HepG2 (cell line): ENCODE measurements around the gene CDK1. TPM values are rescaled to one million over a fixed set of nuclear protein-coding genes. Genes with fewer than 3 reads are reported as not detected.

ENCODE experiments used
- DNMT1 ChIP-seq: sonication (generic); formaldehyde crosslinking; IDR thresholded peaks from 2 replicates; pipeline ENCODE4 v1.5.1; 2020; ENCODE audit warnings: mild to moderate bottlenecking, missing genetic modification reagents
- ELF3 ChIP-seq: IDR thresholded peaks from 2 replicates; pipeline ENCODE4 v1.6.1; 2016; ENCODE audit warnings: missing genetic modification reagents, missing compliant biosample characterization
- ESRRA ChIP-seq: sonication (generic); formaldehyde crosslinking; IDR thresholded peaks from 2 replicates; pipeline ENCODE4 v1.5.1; 2020; ENCODE audit warnings: mild to moderate bottlenecking, low read depth, missing genetic modification reagents
- MAZ ChIP-seq, 2 experiments: sonication (generic) in 1 of 2; formaldehyde crosslinking in 1 of 2; IDR thresholded peaks; 2 replicates each; pipeline versions ENCODE4 v1.5.0 to v1.6.1; 2012 to 2020; ENCODE audit warnings: low read depth in 2 of 2, mild to moderate bottlenecking in 2 of 2, borderline replicate concordance in 1 of 2, improper control_type of control experiment in 1 of 2, low read length in 1 of 2, missing genetic modification reagents in 1 of 2, moderate library complexity in 1 of 2
- MTA1 ChIP-seq: sonication (generic); formaldehyde crosslinking; IDR thresholded peaks from 2 replicates; pipeline ENCODE4 v1.4.0; 2020; ENCODE audit warnings: missing genetic modification reagents, mild to moderate bottlenecking, borderline replicate concordance
- MTF1 ChIP-seq: sonication (generic); formaldehyde crosslinking; IDR thresholded peaks from 2 replicates; pipeline ENCODE4 v1.5.0; 2020; ENCODE audit warnings: missing genetic modification reagents
- ONECUT2 ChIP-seq: sonication (generic); formaldehyde crosslinking; IDR thresholded peaks from 2 replicates; pipeline ENCODE4 v1.4.0; 2020; ENCODE audit warnings: missing genetic modification reagents
- POLR2AphosphoS5 ChIP-seq: IDR thresholded peaks from 2 replicates; pipeline ENCODE4 v1.6.1; 2012; ENCODE audit warnings: low read depth, low read length
- RBFOX2 ChIP-seq: fragments of 200-400 bp; formaldehyde crosslinking; IDR thresholded peaks from 2 replicates; pipeline ENCODE4 v1.6.1; 2017; ENCODE audit warnings: low read depth, mild to moderate bottlenecking, low read length
- SIN3A ChIP-seq: IDR thresholded peaks from 2 replicates; pipeline ENCODE4 v1.6.1; 2011; ENCODE audit warnings: low read depth, mild to moderate bottlenecking, control low read depth, low read length, borderline replicate concordance
- SIX1 ChIP-seq: sonication (generic); formaldehyde crosslinking; IDR thresholded peaks from 2 replicates; pipeline ENCODE4 v1.4.0; 2020; ENCODE audit warnings: missing genetic modification reagents, borderline replicate concordance
- SMARCC2 ChIP-seq: fragments of 450-650 bp; IDR thresholded peaks from 2 replicates; pipeline ENCODE4 v1.6.1; 2017; ENCODE audit warnings: antibody characterized with exemption, mild to moderate bottlenecking
- ZNF136 ChIP-seq: sonication (generic); formaldehyde crosslinking; IDR thresholded peaks from 2 replicates; pipeline ENCODE4 v1.8.1; 2022; ENCODE audit warnings: low read depth, mild to moderate bottlenecking, moderate library complexity, missing genetic modification reagents
- ZNF496 ChIP-seq: sonication (generic); formaldehyde crosslinking; IDR thresholded peaks from 2 replicates; pipeline ENCODE4 v1.8.1; 2023; ENCODE audit warnings: mild to moderate bottlenecking, moderate library complexity, missing genetic modification reagents; ENCODE audit not compliant: insufficient replicate concordance
- ZNF652 ChIP-seq: IDR thresholded peaks from 2 replicates; pipeline ENCODE4 v1.6.1; 2016; ENCODE audit warnings: low read depth, borderline replicate concordance
- ZNF777 ChIP-seq: sonication (generic); formaldehyde crosslinking; IDR thresholded peaks from 2 replicates; pipeline ENCODE4 v1.4.0; 2020; ENCODE audit warnings: missing genetic modification reagents
- polyA plus RNA-seq, 8 experiments: library from polyadenylated mRNA; depleted of rRNA in 3 of 8; stranded (reverse) in 7 of 8; unstranded in 1 of 8; fragments of >200 nt; fragmentation: Illumina TruSeq in 4 of 8; extraction: Trizol in 4 of 8; gene quantifications; 2 replicates each; pipeline versions ENCODE4 v1.2.1 to v1.2.3, GENCODE V29; 2011 to 2016; ENCODE audit warnings: low read depth in 4 of 8, missing spikeins in 1 of 8, mixed read lengths in 1 of 8; ENCODE audit not compliant: insufficient read depth in 1 of 8
- total RNA-seq, 5 experiments: library from RNA; depleted of rRNA; stranded (reverse); fragments of >200 nt; fragmentation: Illumina TruSeq; extraction: Trizol; gene quantifications; 2 replicates each; pipeline ENCODE4 v1.2.3, GENCODE V29; 2016; ENCODE audit warnings: low read depth in 1 of 5
- TF ChIP-seq, protein P1 (sequence below): sonication (generic); formaldehyde crosslinking; IDR thresholded peaks from 2 replicates; pipeline ENCODE4 v1.5.1; 2020; ENCODE audit warnings: missing genetic modification reagents, mild to moderate bottlenecking, borderline replicate concordance
- TF ChIP-seq, protein P2 (sequence below): sonication (generic); formaldehyde crosslinking; IDR thresholded peaks from 2 replicates; pipeline ENCODE4 v1.5.0; 2020; ENCODE audit warnings: mild to moderate bottlenecking, missing genetic modification reagents, borderline replicate concordance
- TF ChIP-seq, protein P3 (sequence below): IDR thresholded peaks from 2 replicates; pipeline ENCODE4 v1.6.1; 2016; ENCODE audit warnings: low read depth, borderline replicate concordance

CDK1 gene
- total and polyA plus RNA-seq, 2 of the 13 experiments (the other 11 are each of a cell fraction or from before 2014, with no cell fraction given): 42.6 to 132 TPM

DNA sequence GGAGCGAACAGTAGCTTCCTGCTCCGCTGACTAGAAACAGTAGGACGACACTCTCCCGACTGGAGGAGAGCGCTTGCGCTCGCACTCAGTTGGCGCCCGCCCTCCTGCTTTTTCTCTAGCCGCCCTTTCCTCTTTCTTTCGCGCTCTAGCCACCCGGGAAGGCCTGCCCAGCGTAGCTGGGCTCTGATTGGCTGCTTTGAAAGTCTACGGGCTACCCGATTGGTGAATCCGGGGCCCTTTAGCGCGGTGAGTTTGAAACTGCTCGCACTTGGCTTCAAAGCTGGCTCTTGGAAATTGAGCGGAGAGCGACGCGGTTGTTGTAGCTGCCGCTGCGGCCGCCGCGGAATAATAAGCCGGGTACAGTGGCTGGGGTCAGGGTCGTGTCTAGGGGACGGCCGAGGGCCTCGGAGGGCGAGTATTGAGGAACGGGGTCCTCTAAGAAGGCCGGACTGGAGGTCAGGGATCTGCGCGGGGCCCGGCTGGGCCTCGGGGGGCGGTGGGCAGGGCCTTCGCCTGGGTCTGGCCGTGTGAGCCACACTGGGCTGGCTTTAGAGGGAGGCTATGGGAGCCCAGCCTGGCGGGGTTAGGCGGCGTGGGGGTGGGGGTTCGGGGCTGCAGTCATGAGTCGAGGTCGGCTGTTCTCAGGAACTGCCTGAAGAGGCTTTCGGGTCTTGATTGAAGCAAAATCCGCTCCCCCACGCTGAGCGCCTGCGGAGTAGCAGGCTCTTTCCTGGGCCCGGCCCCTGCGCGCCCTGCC is at the start of gene CDK1 (continued):
- TF ChIP-seq ZNF777 (CRISPR knock-in tag) (0 out of 2 replicates have a peak, but pooled peaks have one; percentile 14), MAZ (IDR thresholded peaks at IDR 0.05; ENCODE audit: borderline replicate concordance, low read depth, low read length) (no peak), MAZ (CRISPR knock-in tag; IDR thresholded peaks at IDR 0.05; ENCODE audit: low read depth) (0 out of 2 replicates have a peak, but pooled peaks have one; percentile 30), SIX1 (no peak), ELF3 (CRISPR knock-in tag) (peak; percentile 76), SMARCC2 (no peak), DNMT1 (CRISPR knock-in tag) (no peak), ESRRA (CRISPR knock-in tag) (0 out of 2 replicates have a peak, but pooled peaks have one; percentile 38), ZNF136 (CRISPR knock-in tag) (no peak), MTF1 (0 out of 2 replicates have a peak, but pooled peaks have one; percentile 12), ZNF496 (no peak), SIN3A (peak; percentile 99), RBFOX2 (peak; percentile 79), POLR2AphosphoS5 (peak; percentile 87), MTA1 (peak; percentile 77; the same call in 1 of the 2 replicates), ZNF652 (CRISPR knock-in tag) (no peak), ONECUT2 (CRISPR knock-in tag) (no peak)
- TF ChIP-seq, protein P1, sequence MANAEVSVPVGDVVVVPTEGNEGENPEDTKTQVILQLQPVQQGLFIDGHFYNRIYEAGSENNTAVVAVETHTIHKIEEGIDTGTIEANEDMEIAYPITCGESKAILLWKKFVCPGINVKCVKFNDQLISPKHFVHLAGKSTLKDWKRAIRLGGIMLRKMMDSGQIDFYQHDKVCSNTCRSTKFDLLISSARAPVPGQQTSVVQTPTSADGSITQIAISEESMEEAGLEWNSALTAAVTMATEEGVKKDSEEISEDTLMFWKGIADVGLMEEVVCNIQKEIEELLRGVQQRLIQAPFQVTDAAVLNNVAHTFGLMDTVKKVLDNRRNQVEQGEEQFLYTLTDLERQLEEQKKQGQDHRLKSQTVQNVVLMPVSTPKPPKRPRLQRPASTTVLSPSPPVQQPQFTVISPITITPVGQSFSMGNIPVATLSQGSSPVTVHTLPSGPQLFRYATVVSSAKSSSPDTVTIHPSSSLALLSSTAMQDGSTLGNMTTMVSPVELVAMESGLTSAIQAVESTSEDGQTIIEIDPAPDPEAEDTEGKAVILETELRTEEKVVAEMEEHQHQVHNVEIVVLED: no peak
- TF ChIP-seq, protein P2, sequence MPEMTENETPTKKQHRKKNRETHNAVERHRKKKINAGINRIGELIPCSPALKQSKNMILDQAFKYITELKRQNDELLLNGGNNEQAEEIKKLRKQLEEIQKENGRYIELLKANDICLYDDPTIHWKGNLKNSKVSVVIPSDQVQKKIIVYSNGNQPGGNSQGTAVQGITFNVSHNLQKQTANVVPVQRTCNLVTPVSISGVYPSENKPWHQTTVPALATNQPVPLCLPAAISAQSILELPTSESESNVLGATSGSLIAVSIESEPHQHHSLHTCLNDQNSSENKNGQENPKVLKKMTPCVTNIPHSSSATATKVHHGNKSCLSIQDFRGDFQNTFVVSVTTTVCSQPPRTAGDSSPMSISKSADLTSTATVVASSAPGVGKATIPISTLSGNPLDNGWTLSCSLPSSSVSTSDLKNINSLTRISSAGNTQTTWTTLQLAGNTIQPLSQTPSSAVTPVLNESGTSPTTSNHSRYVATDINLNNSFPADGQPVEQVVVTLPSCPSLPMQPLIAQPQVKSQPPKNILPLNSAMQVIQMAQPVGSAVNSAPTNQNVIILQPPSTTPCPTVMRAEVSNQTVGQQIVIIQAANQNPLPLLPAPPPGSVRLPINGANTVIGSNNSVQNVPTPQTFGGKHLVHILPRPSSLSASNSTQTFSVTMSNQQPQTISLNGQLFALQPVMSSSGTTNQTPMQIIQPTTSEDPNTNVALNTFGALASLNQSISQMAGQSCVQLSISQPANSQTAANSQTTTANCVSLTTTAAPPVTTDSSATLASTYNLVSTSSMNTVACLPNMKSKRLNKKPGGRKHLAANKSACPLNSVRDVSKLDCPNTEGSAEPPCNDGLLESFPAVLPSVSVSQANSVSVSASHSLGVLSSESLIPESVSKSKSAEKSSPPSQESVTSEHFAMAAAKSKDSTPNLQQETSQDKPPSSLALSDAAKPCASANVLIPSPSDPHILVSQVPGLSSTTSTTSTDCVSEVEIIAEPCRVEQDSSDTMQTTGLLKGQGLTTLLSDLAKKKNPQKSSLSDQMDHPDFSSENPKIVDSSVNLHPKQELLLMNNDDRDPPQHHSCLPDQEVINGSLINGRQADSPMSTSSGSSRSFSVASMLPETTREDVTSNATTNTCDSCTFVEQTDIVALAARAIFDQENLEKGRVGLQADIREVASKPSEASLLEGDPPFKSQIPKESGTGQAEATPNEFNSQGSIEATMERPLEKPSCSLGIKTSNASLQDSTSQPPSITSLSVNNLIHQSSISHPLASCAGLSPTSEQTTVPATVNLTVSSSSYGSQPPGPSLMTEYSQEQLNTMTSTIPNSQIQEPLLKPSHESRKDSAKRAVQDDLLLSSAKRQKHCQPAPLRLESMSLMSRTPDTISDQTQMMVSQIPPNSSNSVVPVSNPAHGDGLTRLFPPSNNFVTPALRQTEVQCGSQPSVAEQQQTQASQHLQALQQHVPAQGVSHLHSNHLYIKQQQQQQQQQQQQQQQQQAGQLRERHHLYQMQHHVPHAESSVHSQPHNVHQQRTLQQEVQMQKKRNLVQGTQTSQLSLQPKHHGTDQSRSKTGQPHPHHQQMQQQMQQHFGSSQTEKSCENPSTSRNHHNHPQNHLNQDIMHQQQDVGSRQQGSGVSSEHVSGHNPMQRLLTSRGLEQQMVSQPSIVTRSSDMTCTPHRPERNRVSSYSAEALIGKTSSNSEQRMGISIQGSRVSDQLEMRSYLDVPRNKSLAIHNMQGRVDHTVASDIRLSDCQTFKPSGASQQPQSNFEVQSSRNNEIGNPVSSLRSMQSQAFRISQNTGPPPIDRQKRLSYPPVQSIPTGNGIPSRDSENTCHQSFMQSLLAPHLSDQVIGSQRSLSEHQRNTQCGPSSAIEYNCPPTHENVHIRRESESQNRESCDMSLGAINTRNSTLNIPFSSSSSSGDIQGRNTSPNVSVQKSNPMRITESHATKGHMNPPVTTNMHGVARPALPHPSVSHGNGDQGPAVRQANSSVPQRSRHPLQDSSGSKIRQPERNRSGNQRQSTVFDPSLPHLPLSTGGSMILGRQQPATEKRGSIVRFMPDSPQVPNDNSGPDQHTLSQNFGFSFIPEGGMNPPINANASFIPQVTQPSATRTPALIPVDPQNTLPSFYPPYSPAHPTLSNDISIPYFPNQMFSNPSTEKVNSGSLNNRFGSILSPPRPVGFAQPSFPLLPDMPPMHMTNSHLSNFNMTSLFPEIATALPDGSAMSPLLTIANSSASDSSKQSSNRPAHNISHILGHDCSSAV (CRISPR knock-in tag): no peak
- TF ChIP-seq, protein P3, sequence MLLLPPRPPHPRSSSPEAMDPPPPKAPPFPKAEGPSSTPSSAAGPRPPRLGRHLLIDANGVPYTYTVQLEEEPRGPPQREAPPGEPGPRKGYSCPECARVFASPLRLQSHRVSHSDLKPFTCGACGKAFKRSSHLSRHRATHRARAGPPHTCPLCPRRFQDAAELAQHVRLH (CRISPR knock-in tag): no peak
